NCI-H510A (cell line): Measurements from ENCODE around the gene DPP3.
A peak's percentile ranks its signal among the peaks of the same experiment; 100 is the strongest.

Experiments used
- DNase-seq: peaks from one replicate; lab custom pipeline; 2025; lab: John Stamatoyannopoulos, UW

Gene DPP3

GRCh38 chr11:66484806-66485380, 4.7 kb downstream of the DPP3 start:
- DNase-seq, result no peak

GRCh38 chr11:66488957-66489356, 8.7 kb downstream of the DPP3 start:
- DNase-seq, result no peak

- peak; percentile 88 for DNase-seq
Observed at GRCh38 chr11:66489636-66490035, 9.4 kb downstream of the DPP3 start.

GRCh38 chr11:66491315-66491935, 11.2 kb downstream of the DPP3 start:
- DNase-seq, result no peak

DNA sequence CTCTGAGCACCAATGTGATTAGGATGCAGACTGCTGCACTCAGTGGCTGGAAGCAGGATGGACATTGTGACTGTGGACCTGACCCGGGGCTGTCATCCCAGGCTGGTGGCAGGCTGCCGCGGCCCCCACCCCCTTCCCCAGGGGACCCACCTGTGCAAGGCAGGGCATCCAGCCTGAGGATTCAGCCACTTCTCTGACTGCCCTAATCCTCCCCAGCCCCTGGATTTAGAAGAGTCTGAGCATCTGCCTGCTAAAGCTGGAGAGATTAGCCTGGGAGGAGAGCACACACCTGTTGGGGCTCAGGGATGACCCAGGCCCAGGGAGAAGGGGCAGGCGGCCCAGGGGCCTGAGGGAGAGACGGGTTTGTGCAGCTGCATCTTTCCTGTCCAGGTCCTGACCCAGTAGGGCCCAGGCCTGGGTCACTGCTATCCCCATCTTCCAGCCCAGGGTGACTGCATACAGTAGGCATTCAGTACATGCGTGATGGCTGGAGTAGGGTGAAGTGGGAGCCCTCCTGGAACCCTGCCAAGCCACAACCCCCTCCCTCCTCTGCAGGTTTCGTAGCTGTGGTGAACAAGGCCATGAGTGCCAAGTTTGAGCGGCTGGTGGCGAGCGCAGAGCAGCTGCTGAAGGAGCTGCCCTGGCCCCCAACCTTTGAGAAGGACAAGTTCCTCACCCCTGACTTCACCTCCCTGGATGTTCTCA, 12.1 kb downstream of the DPP3 start:
- DNase-seq, result no peak

DNA sequence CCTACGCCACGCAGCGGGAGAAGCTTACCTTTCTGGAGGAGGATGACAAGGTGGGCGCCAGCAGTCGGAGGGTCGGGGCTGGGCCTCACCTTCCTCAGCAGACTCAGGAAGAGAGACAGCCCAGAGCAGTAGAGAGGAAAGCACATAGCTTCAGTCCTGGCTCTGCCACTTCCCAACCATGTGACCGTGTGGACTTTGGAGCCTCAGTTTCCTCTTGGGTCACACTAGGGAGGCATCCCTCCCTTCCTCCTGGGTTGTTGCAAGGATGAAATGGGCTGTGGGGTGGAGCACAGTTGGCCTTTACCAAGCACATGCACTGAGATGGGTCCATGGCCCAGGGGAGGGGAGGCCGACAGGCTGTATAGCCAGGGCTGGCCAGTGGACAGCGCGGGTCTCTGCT, 12.9 kb downstream of the DPP3 start:
- no peak for DNase-seq

DNA sequence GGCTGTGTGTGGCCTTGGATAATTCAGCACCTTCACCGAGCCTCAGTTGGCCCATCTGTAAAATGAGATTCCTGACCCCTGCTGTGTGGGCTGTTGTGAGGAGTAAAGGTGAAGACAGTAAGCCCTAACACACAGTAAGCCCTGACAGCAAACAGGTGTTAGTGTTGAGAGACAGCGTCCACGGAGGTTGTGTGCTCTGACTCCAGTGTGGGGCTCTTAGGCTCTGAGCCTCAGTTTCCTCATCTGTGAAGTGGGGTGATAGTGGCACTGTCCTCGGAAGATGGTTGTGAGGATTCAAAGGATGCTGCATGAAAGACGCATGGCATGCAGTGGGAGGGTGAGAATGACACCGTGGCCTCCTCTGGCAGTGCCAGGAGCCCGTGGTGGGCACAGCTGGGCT, 14.2 kb downstream of the DPP3 start:
- no peak for DNase-seq

DNA sequence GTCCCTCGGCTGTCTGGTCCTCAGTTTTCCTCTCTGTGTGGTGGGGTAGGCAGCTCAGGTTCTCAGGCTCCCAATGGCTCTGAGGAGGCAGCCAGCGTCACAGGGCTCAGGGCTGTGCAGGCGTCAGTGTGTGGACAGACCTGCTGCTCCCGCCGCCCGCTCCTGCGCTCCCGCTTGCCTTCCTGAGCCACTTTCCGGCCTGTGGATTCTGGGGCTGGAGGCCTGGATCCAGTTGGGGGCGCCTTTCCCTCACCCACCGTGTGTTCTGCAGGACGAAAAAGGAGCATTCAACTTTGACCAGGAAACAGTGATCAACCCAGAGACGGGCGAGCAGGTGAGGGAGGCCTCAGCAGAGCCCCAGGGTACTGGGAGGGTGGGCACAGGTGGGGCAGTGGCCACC, 14.7 kb downstream of the DPP3 start:
- no peak for DNase-seq

- DNase-seq, result no peak
Observed at GRCh38 chr11:66495401-66495854, 15.2 kb downstream of the DPP3 start.

GRCh38 chr11:66497206-66497605, 17.0 kb downstream of the DPP3 start:
- no peak for DNase-seq

- DNase-seq, result no peak
Observed at GRCh38 chr11:66498506-66498905, 18.3 kb downstream of the DPP3 start.

DNA sequence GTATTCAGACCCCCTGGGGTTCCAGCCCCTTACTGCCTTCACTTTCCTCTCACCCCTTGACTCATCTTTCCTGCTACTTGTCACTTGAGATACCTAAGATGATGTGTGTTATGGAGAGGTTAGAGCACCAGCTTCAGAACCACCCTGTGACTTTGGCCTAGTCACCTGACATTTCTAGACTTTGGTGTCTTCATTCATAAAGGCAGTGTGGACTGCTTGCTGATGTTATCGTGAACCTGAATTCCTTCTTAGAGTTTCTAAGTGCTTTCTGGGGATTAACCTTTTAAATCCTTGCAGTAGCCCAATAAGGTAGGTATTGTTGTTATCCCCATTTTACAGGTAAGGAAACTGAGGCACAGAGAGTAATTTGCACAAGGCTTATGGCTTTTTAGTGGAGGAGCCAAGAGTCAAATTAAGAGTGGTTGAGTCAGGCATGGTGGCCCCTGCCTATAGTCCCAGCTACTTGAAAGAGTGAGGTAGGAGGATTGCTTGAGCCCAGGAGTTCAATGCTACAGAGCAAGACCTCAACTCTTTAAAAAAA, 25.1 kb downstream of the DPP3 start:
- DNase-seq, result no peak

- DNase-seq, result no peak
Observed at GRCh38 chr11:66509131-66509561, 28.9 kb downstream of the DPP3 start.

DNA sequence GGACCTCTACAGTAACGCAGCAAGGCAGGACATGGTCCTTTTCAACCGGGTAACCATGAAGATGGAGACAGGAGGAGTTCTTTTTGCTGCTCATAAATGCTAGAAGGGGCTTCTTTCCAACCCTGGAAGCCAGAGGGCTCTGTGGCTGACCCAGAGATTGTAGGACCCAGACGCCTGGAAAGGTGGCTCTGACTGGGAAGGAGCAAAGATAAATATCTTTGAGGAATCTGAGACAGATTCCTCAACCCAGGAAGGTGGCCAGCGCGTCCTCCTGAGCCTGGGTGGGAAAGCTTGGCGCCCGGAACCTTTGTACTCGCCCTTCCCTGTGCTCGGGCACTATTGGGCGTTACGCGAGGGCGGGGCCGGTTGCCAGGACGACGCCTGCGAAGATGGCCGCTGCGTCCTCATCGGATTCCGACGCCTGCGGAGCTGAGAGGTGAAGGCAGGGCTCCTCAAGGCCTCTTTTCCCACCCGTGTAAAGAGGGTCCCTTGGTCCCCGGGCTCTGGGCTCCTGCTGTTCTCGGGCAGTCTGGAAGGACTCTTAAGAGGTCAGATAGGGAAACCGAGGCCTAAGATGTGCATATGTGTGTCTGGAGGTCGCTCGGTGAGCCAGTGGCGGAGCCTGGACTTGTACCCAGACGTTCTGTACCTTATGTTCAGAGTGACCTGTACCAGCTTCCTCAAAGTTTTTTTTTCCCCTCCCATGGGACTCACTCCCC, 30.2 kb downstream of the DPP3 start, which contains the start of gene BBS1:
Gene BBS1 (plus strand): TSS at position 365 of the 719 bp plus-strand sequence. CDS start 25 bp downstream, at position 390.
- peak; percentile 65 for DNase-seq

DNA sequence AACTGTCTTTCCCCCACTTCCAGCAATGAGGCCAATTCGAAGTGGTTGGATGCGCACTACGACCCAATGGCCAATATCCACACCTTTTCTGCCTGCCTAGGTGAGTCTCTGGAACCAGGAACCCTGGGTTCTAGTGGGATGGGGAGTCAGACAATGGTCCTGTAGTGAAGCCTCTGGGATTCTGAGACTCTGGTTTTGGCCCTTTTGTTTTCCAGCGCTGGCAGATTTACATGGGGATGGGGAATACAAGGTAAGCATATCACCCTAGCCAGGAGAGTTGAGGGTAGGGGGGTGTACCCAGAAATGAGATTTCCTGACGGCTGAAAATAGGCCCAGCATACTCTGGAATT, 30.7 kb downstream of the DPP3 start:
- DNase-seq, result no peak

GRCh38 chr11:66523611-66524010, 43.4 kb downstream of the DPP3 start:
- DNase-seq, result no peak

DNA sequence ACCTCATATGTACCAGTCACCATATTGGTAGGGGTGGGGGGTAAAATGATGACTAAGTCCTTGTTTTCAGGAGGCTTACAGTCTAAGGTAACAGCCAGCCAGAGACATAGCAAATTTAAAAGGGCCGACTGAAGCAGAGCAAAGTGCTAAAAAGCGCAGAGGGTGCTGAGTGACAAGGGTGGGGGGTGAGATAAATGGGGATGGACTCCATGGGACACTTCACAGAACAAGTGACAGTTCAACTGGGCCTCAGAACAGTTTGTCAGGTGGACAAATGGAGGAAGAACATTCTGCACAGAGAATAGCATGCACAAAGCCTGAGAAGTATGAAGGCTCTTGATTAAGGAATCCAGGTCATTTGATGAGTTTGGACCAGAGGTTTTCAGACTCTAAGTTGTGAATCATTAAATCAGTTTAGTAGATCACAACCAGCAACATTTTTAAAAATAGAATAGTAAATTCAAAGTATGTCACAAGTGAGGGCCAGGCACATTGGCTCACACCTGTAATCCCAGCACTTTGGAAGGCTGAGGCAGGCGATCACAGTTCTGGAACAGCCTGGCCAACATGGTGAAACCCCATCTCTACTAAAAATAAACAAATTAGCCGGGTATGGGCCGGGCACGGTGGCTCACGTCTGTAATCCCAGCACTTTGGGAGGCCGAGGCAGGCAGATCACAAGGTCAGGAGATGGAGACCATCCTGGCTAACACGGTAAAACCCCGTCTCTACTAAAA, 44.2 kb downstream of the DPP3 start:
- no peak for DNase-seq

DNA sequence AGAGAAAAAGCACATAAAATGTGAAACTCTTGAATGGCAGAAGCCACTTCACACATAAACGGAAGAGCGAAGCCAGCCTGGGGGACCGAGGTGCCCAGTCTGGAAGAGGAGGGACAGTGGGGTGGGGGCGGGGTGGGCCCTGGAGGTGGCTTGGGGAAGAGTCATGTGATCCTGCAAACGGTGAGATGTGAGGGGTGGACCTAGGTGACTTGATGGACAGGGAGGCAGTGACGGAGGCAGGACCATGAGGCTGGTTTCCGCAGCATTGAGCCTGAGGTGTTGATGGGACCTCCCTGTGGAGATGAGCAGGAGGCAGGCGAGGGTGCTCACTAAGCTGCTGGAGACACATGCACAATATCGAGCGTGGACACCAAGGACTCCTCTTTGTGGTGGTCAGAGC, 48.8 kb downstream of the DPP3 start:
- no peak for DNase-seq

DNA sequence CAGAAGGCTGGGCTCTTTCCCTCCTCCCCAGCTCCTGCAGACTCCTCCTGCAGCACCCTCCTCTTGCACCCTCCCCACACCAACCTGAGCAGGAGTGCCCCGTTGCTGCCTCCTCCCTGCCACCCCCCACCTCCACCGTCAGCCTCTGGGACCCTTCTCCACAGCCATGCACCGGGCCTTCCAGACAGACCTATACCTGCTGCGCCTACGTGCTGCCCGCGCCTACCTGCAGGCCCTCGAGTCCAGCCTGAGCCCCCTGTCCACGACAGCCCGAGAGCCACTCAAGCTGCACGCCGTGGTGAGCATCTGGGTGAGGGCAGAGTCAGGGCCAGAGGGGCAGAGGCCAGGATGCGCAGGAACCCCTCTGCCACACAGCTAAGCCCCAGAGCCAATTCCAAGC, 49.4 kb downstream of the DPP3 start:
- DNase-seq, result no peak

- no peak for DNase-seq
Observed at GRCh38 chr11:66530927-66531709, 50.9 kb downstream of the DPP3 start.

DNA sequence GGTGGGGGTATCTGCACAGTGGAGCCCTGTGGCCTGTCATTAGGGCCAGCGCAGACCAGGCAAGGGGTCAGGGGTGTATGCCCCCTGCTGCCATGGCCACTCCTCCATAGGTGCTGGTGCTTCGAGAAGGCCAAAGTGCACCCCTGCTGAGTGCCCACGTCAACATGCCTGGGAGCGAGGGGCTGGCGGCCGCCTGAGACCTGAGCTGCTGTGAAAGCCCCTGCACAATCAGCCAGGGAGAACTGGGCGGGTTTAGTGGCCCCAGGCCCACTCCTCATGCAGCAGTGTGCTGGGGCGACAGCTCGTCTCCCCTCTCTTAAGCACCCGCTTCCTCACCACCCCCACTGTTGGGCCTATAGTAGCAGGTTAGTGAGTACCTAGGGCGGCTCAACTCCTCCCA, 51.6 kb downstream of the DPP3 start:
- DNase-seq, result no peak
